NCI-H1694 treated with DMSO at 0.1 percent for 48 hours (cell line): ENCODE results near the gene PIP5K1B.

Source experiments
- DNase-seq: peaks from one replicate; lab custom pipeline; 2025; lab: John Stamatoyannopoulos, UW

PIP5K1B gene

DNA sequence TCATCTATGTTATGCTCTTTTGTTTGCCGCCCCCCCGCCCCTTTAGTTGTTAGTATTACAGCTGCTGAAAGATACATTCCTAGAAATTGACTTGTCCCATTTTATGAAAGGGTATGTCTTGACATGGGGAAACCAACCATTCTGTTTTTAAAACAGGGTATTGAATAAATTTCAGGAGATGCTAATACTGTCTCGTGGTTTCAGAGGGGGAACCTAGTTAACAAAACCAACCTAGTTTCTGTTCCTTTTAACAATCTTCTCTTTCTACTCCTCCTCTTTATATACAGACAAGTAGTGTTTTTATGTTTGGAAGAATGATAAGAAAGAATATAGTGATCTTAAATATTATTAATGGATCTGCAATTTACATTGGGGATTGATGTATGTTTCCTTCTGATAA lies 3.5 kb downstream of the PIP5K1B start:
- no peak for DNase-seq

- DNase-seq: no peak
Measured at GRCh38 chr9:68709291-68710110, 4.5 kb downstream of the PIP5K1B start.

GRCh38 chr9:68710111-68710471 lies 5.1 kb downstream of the PIP5K1B start:
- DNase-seq: no peak

GRCh38 chr9:68711281-68711680 lies 6.2 kb downstream of the PIP5K1B start:
- no peak for DNase-seq

- no peak for DNase-seq
Measured at GRCh38 chr9:68711932-68712331, 6.9 kb downstream of the PIP5K1B start.

DNA sequence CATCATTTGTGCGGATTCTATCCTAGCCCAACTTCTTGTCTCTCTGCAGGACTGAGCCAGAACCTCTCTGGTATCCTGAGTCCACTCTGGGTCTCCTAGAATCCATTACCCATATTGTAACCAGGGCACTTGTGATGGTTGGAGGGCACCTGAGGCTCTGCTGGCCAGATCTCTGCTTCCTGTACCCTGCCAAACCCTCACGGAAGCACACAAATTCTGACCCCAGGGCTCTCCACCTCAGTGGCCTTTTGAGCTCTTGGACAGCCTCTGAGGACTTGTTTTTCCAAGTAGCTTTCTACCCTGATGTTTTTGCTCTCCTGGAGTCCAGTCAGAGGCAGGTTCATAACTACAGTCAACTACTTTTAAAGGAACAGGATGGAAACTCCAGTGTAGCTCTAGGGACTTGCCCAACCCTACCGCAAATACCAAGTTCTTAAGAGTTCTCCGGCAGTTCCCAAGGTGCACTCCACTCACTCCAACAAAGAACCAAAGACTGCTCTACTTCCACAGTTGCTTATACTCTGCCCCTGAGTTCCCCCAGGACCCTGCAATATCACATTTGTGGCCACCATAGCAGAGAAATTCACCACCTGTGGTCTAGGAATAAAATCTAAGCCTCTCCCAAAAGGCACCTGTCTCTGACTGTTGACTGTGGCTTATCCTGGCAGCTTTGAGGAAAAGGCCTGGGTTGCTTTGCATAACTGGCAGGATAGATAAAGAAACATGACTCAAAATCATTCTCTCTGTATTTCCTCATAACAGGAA lies 9.6 kb downstream of the PIP5K1B start:
- no peak for DNase-seq

- DNase-seq: no peak
Measured at GRCh38 chr9:68715181-68715456, 10.1 kb downstream of the PIP5K1B start.

GRCh38 chr9:68717552-68718443 lies 12.8 kb downstream of the PIP5K1B start:
- no peak for DNase-seq

DNA sequence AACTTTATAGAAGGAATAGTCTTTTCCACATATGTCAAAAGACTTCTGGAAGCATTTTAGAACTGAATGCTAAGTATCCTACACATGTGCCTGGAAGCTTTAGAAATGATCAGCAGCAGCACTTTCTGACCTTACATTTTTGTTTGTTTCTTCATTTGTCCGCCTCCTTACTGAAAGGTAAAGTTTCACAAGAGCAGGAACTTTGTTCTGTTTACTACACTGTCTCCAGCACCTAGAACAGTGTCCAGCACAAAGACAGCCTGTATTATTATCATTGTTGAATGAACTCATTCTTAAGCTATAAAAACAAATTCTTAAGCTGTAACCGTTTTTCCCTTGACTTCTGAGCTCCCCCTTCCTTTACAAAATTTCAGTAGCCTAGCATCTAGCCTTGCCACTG lies 14.8 kb downstream of the PIP5K1B start:
- DNase-seq: no peak

GRCh38 chr9:68720656-68721313 lies 15.7 kb downstream of the PIP5K1B start:
- DNase-seq: no peak

- DNase-seq: no peak
Measured at GRCh38 chr9:68721666-68722330, 16.8 kb downstream of the PIP5K1B start.

DNA sequence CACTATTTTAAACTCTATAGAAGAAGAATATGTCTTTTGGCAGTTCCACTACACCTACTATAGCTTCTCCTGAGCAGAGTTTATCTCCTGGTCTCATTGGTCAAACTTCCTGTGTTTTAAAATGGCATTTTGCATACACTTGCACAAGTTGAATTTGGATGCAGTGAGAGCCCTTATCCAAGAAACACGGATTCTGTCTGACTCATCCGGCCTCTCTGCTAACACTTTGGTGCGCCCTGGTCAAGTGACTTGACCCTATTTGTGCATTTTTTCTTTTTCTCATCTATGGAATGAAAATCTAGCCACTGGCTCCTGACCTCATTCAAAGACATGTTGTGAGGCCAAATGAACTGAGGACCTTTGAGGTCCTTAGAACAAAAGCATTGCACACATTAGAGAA lies 20.0 kb downstream of the PIP5K1B start:
- no peak for DNase-seq

- DNase-seq: no peak
Measured at GRCh38 chr9:68726489-68726888, 21.4 kb downstream of the PIP5K1B start.

- no peak for DNase-seq
Measured at GRCh38 chr9:68727636-68728035, 22.6 kb downstream of the PIP5K1B start.

GRCh38 chr9:68728731-68729130 lies 23.7 kb downstream of the PIP5K1B start:
- DNase-seq: no peak

GRCh38 chr9:68730570-68731235 lies 25.7 kb downstream of the PIP5K1B start:
- no peak for DNase-seq

GRCh38 chr9:68731857-68732256 lies 26.8 kb downstream of the PIP5K1B start:
- DNase-seq: no peak

DNA sequence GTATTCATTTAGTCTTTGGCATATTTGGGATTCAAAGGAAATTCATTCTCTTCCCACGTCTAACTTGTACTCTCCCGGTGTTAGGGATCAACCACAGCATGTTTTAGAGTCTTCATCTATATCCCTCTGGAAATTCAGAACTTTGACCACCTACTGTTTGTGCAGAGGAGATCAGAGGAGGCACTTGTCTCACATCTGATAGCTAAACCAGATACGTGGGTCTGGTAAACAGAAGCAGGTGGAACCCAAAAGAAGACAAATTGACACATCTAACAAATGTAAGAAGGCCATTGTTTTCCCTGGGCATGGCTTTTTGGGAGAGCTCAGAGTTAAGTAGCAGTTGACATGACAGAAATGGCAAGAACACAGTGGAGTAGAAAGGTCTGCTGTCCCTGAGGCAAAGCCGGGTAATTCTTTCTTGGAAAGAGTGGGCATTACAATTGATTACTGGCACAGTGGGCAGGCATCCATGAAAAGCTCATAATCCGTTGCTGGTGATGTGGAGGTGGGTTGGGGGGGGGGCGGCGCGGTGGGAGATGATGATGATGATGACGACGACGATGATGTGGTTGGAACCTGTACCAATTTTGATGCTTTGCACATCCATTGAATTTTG lies 27.5 kb downstream of the PIP5K1B start:
- no peak for DNase-seq

DNA sequence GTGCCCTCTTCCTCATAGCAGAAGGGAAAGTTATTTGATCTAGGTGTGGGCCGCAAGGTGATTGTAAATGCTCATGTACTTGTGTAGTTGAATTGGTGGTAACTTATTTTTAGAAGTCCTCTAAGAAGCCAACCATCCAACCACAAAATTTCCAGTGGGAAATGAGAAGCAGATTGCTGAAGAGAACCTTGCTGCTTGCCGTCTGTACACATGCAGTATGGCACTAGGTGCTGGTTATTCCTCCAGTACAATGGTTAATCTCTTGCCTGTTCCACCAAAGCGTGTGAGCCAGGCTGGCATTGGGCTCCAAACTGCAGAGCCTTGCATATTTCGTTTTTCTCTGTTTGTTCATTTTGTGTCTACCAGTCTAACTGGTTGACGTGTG lies 28.0 kb downstream of the PIP5K1B start:
- no peak for DNase-seq

- no peak for DNase-seq
Measured at GRCh38 chr9:68738358-68738757, 33.3 kb downstream of the PIP5K1B start.
